ENCODE results near the gene WFS1. TPM values are rescaled to one million over a fixed set of nuclear protein-coding genes. Genes with fewer than 3 reads are reported as not detected.

The WFS1 gene
- total RNA-seq, 4 donors from 2014 or later, result 124 to 174 (median 132) TPM

DNA sequence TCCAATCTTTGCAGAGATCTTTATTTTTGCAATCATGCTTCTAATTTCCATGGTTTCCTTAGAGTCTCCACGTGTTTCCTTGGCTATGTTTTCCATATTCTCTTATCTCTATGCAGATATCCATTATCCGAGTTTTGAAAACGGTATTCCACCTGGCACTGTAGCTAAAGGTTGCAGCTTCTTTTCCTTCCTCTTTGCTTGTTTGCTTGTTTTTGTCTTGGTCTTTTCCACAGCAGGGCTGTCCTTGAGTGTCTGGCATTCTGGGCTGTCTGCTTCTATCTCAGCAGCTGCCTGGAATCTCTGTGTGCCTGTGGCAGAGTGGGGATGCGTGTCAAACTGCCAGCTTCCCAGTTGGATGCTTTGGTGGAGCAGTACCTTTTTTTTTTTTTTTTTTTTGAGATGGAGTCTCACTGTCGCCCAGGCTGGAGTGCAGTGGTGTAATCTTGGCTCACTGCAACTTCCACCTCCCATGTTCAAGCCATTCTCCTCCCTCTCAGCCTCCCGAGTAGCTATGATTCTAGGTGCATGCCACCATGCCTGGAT is 46.9 kb downstream of the WFS1 start:
- Histone ChIP-seq H3K27ac (no peak overlapping the region), H3K4me3 (replicated peaks in 1 of 3) (no peak overlapping the region), H3K9me3 (no peaks in the 10 kb centered on the region), H3K4me1 (no peaks in the 10 kb centered on the region), H3K27me3 (no peaks in the 10 kb centered on the region), H3K36me3 (no peaks in the 10 kb centered on the region)
- intact Hi-C loops (cut with DNase I), result no loop called here
- DNase-seq, result no peak
- TF ChIP-seq, protein P1, sequence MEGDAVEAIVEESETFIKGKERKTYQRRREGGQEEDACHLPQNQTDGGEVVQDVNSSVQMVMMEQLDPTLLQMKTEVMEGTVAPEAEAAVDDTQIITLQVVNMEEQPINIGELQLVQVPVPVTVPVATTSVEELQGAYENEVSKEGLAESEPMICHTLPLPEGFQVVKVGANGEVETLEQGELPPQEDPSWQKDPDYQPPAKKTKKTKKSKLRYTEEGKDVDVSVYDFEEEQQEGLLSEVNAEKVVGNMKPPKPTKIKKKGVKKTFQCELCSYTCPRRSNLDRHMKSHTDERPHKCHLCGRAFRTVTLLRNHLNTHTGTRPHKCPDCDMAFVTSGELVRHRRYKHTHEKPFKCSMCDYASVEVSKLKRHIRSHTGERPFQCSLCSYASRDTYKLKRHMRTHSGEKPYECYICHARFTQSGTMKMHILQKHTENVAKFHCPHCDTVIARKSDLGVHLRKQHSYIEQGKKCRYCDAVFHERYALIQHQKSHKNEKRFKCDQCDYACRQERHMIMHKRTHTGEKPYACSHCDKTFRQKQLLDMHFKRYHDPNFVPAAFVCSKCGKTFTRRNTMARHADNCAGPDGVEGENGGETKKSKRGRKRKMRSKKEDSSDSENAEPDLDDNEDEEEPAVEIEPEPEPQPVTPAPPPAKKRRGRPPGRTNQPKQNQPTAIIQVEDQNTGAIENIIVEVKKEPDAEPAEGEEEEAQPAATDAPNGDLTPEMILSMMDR (IDR thresholded peaks at IDR 0.05), result no peak
- no peak for TF ChIP-seq POLR2A (IDR thresholded peaks at IDR 0.05)
- 61 to 78% methylated on average over 6 of the region's 6 CpGs for WGBS, 2 donors

DNA sequence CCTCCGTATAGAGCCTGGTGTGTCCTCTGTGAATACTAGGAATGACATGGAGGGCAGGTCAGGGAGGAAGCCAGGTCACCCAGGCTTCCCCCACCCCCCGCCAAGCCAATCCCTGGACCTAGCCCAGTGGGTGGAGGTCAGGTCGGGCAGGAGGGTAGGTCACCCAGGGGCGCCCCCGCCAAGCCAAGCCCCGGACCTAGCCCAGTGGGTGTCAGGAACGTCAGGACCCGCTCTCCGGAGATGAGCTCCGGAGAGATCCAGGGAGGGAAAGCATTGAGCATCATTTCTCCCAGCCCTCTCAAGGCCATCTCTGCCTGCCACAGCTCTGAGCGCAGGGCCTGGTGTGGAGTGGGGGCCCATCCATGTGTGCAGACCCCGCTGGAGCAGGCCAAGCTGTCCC is 48.6 kb downstream of the WFS1 start:
- no peaks in the 10 kb centered on the region for H3K36me3 ChIP-seq
- no peak for TF ChIP-seq POLR2A (IDR thresholded peaks at IDR 0.05)
- TF ChIP-seq, protein P1 (IDR thresholded peaks at IDR 0.05), result no peak
- H3K4me3 ChIP-seq (replicated peaks in 1 of 3), result no peak overlapping the region
- no peaks in the 10 kb centered on the region for H3K9me3 ChIP-seq
- H3K27me3 ChIP-seq, result no peaks in the 10 kb centered on the region
- no peak overlapping the region for H3K27ac ChIP-seq
- DNase-seq, result no peak
- no peaks in the 10 kb centered on the region for H3K4me1 ChIP-seq
- 79 to 88% methylated on average over 5 to 12 of the region's 12 CpGs for WGBS, 2 donors
- intact Hi-C loops (cut with DNase I), result no loop called here

DNA sequence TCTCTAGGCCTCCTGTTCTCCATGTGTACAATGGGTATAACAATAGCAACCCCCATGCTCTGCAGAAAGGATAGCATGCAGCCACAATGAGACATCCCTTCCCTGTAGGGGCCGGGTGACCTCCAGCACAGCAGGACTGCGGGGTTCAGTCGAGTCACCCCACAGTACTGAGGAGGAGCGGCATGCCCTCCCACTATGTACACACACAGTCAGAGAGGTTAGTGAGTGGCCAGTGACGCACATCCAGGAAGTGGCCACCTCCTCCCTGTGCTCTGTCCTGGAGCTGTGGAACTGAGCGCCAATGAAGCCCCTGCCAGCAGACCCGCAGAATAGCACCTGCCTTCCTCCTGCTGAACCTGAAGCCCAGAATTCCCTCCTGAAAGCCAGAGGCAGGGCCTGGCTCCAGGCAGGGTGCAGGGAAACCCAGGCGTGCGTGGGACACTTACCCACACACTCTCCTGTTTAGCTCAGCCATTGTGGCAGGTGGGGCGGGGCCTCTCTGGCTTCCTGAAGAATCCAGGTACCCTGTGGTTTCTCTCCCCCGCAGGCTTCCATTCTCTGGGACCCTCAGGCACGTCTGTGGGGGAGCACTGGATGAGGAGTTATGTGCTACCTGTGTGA is 50.0 kb downstream of the WFS1 start:
- no peaks in the 10 kb centered on the region for H3K9me3 ChIP-seq
- DNase-seq, result no peak
- no peak overlapping the region for H3K4me3 ChIP-seq (replicated peaks in 1 of 3)
- H3K27me3 ChIP-seq, result no peaks in the 10 kb centered on the region
- 71 to 83% methylated on average over 6 to 12 of the region's 12 CpGs for WGBS, 2 donors
- H3K27ac ChIP-seq, result no peak overlapping the region
- H3K36me3 ChIP-seq, result no peaks in the 10 kb centered on the region
- intact Hi-C loops (cut with DNase I), result no loop called here
- H3K4me1 ChIP-seq, result no peaks in the 10 kb centered on the region
- TF ChIP-seq, protein P1 (IDR thresholded peaks at IDR 0.05), result no peak
- no peak for TF ChIP-seq POLR2A (IDR thresholded peaks at IDR 0.05)

DNA sequence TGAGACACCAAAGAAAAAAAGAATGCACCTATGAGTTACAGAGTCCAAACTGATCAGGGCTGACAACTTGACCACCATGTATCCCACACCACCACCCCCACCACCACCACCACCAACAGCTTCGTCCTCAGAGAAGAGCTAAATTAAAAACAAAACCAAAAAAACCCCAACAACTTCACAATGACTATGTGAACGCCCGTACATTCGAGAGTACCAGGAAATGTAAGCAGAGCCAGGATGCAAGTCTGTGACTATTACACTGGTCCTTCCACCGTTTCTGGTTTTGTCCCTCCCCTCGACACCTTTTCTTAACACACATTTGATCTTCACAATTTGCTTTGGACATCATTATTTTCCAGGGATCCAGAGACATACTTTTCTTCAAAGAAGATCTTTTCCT is 51.0 kb downstream of the WFS1 start:
- no peak for DNase-seq
- Histone ChIP-seq H3K36me3 (no peaks in the 10 kb centered on the region), H3K9me3 (no peaks in the 10 kb centered on the region), H3K4me1 (no peaks in the 10 kb centered on the region), H3K27me3 (no peaks in the 10 kb centered on the region), H3K4me3 (replicated peaks in 1 of 3) (no peak overlapping the region), H3K27ac (no peak overlapping the region)
- intact Hi-C loops (cut with DNase I), result no loop called here
- WGBS, 2 donors, result 87% methylated on average over 6 of the region's 6 CpGs
- TF ChIP-seq, protein P1 (IDR thresholded peaks at IDR 0.05), result no peak
- TF ChIP-seq POLR2A (IDR thresholded peaks at IDR 0.05), result no peak

- DNase-seq, result no peak
- Histone ChIP-seq H3K4me3 (replicated peaks in 1 of 3) (no peak overlapping the region), H3K27ac (no peak overlapping the region), H3K36me3 (no peaks in the 10 kb centered on the region), H3K9me3 (no peaks in the 10 kb centered on the region), H3K4me1 (no peaks in the 10 kb centered on the region), H3K27me3 (no peaks in the 10 kb centered on the region)
- 87 to 90% methylated on average over 2 of the region's 2 CpGs for WGBS, 2 donors
- intact Hi-C loops (cut with DNase I), result no loop called here
- no peak for TF ChIP-seq POLR2A (IDR thresholded peaks at IDR 0.05)
- TF ChIP-seq, protein P1 (IDR thresholded peaks at IDR 0.05), result no peak
Observed at GRCh38 chr4:6321361-6321760, 51.7 kb downstream of the WFS1 start.

Measured in thyroid gland (tissue), 4 donors.